Measurements from ENCODE around the gene PRB4. TPM values are rescaled to one million over a fixed set of nuclear protein-coding genes. Genes with fewer than 3 reads are reported as not detected.

PRB4 gene
- total RNA-seq, result not detected in 2 replicates

GRCh38 chr12:11310336-11310735, at the start of gene PRB4:
TSS of gene PRB4 (minus strand) at chr12:11310436. CDS start at chr12:11310398, 38 bp downstream.

GRCh38 chr12:11269607-11270006, 40.6 kb downstream of the PRB4 start, which contains the start of gene PRB3:
TSS of gene PRB3 (minus strand) at chr12:11269707. CDS start at chr12:11269669, 38 bp downstream.

Other genes starting within 250 kb of the PRB4 start
- gene TAS2R46, start 248.1 kb downstream of the PRB4 start, total RNA-seq, result 2.9 and 3.1 TPM in 2 replicates
- gene TAS2R43, start 218.1 kb downstream of the PRB4 start, total RNA-seq, result 1.3 and 1.6 TPM in 2 replicates
- 5.6 and 6.5 TPM in 2 replicates for gene TAS2R30, start 175.8 kb downstream of the PRB4 start, total RNA-seq
- 7.2 and 8.2 TPM in 2 replicates for gene SMIM10L1, start 139.2 kb downstream of the PRB4 start, total RNA-seq
- not detected in 2 replicates for gene TAS2R42, start 123.5 kb downstream of the PRB4 start, total RNA-seq
- not detected in 2 replicates for gene PRB3, start 40.7 kb downstream of the PRB4 start, total RNA-seq
- not detected in 2 replicates for gene PRB2, start 85.1 kb upstream of the PRB4 start, total RNA-seq